HG03439 (cell line): ENCODE results near the gene TMIGD2.

Experiments
- ATAC-seq: cut with Tn5 transposase; IDR thresholded peaks from one replicate; pipeline ENCODE4 v1.9.1; 2021; ENCODE audit warnings: mild to moderate bottlenecking, moderate library complexity; ENCODE audit not compliant: unreplicated experiment

Gene TMIGD2

GRCh38 chr19:4326837-4327251 lies 24.7 kb upstream of the TMIGD2 start:
- no peak for ATAC-seq

- no peak for ATAC-seq
Observed at GRCh38 chr19:4326215-4326836, 24.1 kb upstream of the TMIGD2 start.

GRCh38 chr19:4324228-4324627 lies 22.0 kb upstream of the TMIGD2 start:
- ATAC-seq, result no peak

GRCh38 chr19:4323692-4324091 lies 21.5 kb upstream of the TMIGD2 start:
- no peak for ATAC-seq

- ATAC-seq, result no peak
Observed at GRCh38 chr19:4322942-4323665, 20.9 kb upstream of the TMIGD2 start.

GRCh38 chr19:4320419-4320818 lies 18.2 kb upstream of the TMIGD2 start:
- ATAC-seq, result no peak

- ATAC-seq, result no peak
Observed at GRCh38 chr19:4319067-4319718, 17.0 kb upstream of the TMIGD2 start.

- no peak for ATAC-seq
Observed at GRCh38 chr19:4318460-4318859, 16.3 kb upstream of the TMIGD2 start.

GRCh38 chr19:4316956-4317355 lies 14.8 kb upstream of the TMIGD2 start:
- ATAC-seq, result no peak

- no peak for ATAC-seq
Observed at GRCh38 chr19:4313847-4314490, 11.8 kb upstream of the TMIGD2 start.

GRCh38 chr19:4310247-4311121 lies 8.3 kb upstream of the TMIGD2 start:
- ATAC-seq, result no peak

GRCh38 chr19:4305659-4306058 lies 3.5 kb upstream of the TMIGD2 start:
- ATAC-seq, result no peak

GRCh38 chr19:4305257-4305612 lies 3.0 kb upstream of the TMIGD2 start:
- ATAC-seq, result no peak

- no peak for ATAC-seq
Observed at GRCh38 chr19:4304538-4305256, 2.5 kb upstream of the TMIGD2 start, which contains the start of gene FSD1. TSS of gene FSD1 (plus strand) at chr19:4304598. CDS start at chr19:4304747, 149 bp downstream.

GRCh38 chr19:4303819-4304537 lies 1.8 kb upstream of the TMIGD2 start:
- no peak for ATAC-seq

GRCh38 chr19:4301590-4302242 lies 473 bp downstream of the TMIGD2 start:
- no peak for ATAC-seq

GRCh38 chr19:4300589-4300988 lies 1.6 kb downstream of the TMIGD2 start:
- ATAC-seq, result no peak

- no peak for ATAC-seq
Observed at GRCh38 chr19:4298810-4299550, 3.2 kb downstream of the TMIGD2 start.
